RPMI8226 (cell line): ENCODE measurements around the gene CCDC14.
"Not testable (repeated sequence)": the region's sequence is repeated elsewhere in the genome, so short reads cannot be mapped to it uniquely, and the experiment has no call there.

Experiments
- DNase-seq: peaks from one replicate; pipeline ENCODE4 v3.0.0-alpha.2; 2015

Gene CCDC14

DNA sequence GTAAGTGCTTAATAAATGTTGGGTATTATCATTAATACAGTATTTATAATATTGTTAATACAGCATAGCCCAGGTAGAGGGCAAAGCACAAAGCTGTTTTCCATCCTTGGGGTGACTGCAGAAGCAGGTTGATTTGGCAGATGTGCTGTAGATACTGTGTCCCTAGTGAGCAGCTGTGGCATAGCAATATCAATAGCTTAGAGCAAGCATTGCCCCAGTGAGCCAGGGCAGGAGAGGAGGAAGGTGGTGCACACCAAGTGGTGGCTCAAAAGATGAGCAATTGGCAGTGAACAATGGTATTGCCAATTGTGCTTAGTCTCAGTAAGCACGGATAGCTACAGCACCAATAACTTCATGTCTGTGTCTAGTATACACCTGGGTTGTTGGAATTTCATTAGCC is 5.8 kb upstream of the CCDC14 start:
- not testable (repeated sequence) for DNase-seq

DNA sequence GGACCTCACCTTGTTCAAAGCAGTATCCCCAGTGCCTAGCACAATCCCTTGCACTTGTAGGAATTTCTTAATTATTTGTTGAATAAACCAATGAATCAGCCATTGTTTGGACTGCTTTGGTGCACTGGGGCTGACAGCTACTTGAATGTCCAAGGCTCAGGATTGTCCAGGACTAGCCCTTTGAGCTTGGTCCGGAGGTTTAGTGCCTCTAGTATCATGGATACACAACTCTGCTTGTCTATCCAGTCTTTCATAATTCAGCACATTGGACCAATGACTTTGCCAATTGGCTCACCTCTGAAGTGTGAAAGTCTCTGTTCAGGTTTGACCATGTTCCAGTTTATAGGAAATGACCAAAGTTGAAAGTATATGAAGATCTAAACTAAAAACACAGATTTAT is 3.8 kb upstream of the CCDC14 start:
- DNase-seq = not testable (repeated sequence)

DNA sequence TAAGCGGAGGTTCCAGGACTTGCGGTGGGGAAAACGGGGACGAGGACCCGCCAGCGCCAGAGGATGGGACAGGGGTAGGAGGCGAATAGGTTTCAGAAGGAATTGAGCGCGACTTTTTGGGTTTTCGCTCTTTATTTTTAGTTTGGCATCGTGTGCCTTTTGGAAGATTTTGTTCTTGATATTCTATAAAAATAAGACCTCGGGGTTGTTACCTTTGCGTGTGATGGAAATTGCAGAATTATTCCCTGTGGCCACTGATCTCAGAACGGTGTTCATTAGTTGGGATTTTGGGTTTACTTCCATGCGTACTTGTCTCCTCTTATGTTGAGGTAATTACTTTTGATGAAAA is 453 bp upstream of the CCDC14 start:
- no peak for DNase-seq

DNA sequence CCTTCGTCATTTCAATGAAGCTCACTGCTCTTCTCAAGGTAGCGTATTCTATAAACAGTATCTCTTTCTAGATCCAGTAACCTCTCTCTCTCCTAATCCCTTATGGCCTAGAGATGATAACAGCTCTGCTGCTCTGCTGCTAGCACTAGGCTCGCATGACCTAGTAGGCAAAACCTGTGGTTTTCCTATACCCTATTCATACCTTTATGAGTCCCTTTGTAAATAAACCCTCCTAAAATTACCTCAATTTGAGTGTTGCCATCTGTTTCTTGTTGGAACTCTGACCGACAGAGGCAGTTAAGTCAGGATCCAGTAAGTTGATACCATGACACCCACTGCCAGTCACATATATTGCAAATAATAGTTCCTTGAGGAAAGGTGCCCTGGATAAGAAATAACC is 7.3 kb downstream of the CCDC14 start:
- no peak for DNase-seq

DNA sequence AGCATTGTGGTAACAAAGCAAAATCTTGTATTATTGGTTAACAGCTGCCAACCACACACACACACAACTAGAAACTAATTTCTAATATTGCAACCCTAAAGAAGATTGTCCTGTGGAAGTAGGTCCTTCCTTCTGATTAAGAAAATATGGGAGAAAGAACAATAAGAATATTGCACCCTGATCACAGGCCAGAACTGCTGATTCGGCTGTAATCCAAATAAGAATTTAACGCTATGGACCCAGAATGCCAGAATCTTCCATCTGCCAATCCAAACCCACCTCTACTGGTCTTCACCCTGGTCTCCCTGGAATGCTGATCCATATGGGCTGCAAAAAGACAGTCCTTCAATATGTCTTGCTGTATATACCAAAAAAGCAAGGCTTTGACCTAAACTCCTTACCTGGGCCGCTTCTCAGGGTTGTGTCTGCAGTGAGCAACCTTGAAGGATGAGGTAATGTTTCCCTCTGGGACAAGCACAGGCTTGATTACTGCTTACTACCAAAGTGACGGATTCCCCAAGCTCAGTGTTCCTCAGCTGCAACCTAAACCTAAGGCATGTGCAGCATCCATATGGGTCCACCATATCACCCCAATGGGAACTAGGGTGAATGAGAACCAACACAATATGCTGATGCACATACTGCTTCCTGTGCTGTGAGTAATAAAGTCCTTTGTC is 8.0 kb downstream of the CCDC14 start:
- no peak for DNase-seq

DNA sequence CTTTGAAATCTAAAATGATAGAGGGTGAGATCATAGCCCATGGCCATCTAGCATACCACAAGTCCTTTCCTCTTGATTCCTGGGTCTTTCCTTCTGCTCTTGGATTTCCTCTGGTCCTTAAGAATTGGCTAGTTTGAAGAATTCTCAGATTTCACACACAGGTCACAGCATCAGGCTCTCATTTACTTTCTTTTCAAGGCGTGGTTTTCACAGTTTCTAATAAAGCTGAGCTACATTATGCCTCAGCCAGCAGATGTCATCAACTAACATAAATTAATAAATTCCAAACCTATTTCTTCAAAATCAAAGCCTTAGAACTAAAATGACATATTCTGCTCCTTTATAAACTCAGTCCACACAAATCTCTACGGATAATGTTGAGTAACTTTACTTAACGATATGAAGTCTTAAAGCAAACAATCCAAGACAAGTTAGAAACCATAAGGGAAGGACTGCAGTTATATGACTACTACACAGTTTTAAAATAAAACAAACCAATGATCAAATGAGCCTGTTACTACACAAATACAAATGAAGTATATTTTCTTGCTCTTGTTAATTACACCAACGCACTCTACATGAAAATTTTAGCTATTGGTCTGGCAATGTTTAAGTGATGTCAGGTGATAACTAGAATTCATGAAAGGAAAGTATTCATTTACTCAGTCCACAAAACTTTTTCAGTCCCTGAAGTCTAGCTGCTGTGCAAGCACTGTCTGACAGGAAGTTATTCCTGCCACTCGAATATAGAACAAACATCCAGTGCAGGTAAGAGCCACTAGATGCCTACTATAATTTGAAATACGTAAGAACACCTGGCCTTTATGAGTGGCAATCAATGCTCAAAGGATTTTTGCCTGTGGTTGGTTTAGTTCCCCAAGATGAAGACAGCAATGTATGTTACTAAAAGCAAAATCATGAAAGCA is 9.2 kb downstream of the CCDC14 start:
- DNase-seq = no peak

DNA sequence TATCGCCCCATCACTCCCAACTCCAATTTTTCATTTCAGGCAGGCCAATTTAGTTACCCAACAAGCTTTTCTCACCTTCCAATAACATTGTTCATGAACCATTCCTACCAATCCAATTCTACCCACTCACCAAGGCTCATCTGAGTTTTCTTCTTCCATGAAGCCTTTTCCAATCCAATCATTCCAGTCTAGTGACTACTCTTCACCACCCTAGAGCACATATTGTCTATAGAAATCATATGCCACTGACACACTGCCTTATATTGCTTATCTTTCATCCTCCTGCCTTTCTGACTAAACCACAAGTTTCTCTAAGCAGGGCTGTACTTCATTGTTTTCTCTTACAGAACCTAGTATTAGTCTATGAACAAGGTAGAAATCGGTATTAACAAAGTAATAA is 11.4 kb downstream of the CCDC14 start:
- no peak for DNase-seq

DNA sequence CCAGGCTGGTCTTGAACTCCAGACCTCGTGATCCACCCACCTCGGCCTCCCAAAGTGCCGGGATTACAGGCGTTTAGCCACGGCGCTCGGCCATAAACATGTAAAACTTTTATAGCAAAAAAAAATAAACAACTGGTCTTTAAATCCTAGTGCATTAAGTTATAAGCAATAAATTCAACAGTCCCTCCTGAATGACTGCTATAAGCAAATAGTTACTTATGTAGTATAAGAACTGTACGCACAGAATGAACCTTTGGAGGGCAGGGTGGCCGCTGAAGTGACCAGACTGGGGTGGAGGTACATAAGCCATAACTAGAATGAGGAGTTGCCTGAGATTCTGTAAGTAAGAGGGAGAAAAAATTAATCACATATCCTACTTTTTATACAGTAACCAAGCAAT is 12.6 kb downstream of the CCDC14 start:
- no peak for DNase-seq

DNA sequence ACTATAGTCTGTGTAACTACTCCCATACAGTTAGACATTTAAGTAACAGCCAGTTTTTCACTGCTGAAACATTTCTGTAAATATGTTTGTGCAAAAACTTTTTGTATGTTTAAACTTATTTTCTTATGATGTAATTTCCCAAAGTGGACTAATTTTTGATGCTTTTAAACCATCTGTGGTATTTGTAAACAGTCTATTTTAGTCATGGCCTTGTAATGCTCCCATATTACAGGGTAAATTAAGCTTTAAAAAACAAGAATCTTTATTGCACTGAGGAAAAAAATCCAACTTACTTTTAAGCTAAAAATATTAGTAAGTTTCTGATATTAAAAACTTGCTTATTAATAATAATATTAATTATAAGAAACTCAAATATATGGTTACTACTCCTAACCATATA is 13.5 kb downstream of the CCDC14 start:
- DNase-seq = no peak

DNA sequence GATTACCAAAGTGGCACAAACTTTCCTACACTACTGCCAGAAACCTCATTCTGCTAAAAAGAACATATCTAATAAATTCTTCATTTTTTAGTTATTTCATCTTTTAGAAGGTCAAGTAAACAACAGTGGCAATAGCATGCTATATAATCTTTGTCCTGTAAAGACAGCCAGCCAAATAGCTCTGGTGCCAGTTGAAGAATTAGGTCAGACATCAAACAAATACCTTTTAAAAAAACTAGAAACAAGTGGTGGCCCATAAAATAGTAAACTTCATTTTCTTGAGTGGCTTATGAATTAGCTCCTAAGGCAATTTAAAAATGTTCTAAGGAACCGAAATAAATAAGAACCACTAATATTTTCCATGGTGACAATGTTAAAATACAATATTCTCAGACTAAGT is 19.5 kb downstream of the CCDC14 start:
- no peak for DNase-seq

DNA sequence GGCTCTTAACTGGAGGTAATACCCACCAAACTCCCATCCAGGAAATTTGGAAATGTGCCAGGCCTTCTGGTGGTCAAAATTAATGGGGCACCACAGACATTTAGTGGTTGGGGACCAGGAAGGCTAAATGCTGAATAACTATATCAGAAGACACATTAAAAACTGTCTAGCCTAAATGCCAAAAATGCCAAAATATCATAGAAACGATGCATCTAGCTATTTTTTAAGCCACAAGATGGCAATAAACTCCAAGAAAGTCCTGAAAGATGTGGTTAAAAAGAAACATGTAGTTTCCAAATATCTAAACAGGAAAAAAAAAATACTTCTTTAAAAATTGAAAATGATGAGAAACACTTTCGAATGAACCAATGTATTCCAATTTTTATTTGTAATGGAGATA is 19.9 kb downstream of the CCDC14 start:
- no peak for DNase-seq

DNA sequence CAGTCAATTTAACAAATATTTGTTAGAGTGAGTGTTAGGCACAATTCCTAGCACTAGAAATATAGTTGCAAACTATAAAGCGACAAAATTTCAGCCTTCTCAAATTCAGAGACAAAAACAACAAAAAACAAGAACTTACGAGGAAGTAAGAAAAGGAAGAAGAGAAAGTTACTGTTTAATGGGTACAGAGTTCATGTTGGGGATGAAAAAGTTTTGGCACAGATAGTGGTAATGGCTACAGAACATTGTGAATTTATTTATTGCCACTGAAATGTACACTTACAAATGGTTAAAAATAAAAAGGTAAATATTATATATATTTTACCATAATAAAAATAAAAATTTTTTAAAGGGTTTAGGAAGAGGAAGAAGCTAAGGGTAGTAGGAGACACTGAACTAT is 21.3 kb downstream of the CCDC14 start:
- DNase-seq = no peak

DNA sequence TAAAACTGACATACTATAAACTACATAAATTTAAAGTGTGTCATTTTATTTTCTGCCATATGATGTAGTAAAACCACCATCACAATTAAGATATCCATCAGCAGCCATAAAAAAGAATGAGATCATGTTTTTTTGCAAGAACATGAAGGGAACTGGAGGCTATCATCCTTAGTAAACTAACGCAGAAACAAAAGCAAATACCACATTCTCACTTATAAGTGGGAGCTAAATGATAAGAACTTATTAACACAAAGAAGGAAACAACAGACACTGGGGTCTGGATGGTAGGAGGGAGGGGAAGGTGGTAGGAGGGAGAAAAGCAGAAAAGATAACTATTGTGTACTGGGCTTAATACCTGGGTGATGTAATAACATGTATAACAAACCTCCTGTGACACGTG is 24.6 kb downstream of the CCDC14 start:
- DNase-seq = no peak

DNA sequence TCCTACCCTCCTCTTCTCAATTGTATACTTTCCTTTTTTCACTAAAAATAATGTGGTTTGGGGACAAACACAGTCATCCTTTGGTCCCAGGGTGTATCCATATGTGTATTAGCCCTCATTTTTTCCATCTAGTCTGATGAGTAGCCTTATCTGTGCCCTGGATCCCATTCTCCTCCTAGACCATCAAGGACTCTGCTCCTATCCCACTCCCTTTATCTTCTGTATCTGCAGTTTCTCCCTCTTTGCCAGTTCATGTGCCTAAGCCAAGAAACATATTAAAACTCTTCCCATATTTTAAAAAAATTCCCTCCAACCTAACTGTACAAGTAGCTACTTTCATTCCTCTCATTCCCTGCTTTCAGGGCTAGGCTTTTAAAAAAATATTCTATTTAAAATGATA is 25.2 kb downstream of the CCDC14 start:
- no peak for DNase-seq

DNA sequence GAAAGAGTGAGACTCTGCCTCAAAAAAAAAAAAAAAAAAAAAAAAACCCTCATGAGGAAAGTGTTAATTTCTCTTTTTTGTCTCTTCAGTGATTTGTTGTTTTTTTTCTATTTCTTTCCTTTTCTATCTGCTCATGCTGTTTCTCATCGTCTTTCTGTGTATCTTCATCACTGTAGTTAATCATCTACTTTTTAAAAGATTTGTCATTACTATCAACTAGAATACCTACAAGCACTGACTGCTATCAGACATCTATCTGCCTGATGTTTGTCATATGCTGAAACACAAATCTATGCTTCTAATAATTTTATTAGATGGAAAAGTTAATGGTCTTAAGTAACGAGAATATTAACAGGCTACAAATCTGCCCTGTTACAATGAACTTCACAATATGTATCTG is 26.8 kb downstream of the CCDC14 start:
- no peak for DNase-seq

DNA sequence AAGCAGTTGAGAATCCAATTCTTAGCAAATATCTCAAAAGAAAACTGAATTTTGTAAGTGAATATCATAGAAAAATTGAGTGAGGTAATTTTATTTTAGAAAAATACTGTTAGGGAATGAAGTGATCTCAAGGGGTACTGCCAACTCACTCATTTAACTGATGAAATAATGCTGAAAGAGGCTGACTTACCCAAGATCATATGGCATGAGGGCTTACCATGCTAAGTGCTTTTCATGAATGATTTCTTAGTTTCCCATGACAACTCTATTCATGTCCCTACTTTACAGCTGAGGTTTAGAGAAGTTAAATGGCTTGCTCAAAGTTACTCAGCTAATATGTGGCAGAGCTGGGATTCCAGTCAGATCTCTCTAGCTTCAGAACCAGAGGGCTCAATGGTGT is 30.6 kb downstream of the CCDC14 start:
- DNase-seq = no peak

DNA sequence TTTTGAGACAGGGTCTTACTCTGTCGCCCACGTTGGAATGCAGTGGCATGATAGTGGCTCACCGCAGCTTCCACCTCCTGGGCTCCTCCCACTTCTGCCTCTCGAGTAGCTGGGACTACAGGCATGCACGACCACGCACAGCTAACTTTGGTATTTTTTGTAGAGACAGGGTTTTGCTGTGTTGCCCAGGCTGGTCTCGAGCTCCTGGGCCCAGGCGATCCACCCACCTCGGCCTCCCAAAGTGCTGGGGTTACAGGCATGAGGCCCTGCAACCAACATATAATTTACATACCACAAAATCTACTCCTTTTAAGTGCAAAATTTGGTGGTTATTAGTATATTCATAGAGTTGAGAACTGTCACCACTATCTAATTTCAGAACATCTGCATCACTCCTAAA is 31.7 kb downstream of the CCDC14 start:
- DNase-seq = no peak

DNA sequence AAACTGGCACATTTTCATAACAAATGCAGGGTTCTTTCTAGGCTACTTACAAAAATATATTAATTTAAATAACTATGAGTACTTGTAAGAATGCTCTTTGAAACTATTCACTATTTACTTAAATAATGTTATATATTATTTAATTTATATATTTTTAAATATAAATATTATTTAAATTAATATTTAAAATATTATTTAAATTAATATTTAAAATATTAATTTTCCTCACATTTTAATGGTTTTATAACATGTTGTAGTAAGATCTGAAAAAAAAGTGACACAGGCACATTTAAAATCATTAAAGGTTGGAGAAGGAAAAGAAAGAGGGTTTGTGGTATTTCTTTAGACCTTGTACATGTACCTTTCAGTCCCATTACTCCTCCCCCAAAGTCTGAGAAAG is 34.6 kb downstream of the CCDC14 start:
- DNase-seq = no peak

DNA sequence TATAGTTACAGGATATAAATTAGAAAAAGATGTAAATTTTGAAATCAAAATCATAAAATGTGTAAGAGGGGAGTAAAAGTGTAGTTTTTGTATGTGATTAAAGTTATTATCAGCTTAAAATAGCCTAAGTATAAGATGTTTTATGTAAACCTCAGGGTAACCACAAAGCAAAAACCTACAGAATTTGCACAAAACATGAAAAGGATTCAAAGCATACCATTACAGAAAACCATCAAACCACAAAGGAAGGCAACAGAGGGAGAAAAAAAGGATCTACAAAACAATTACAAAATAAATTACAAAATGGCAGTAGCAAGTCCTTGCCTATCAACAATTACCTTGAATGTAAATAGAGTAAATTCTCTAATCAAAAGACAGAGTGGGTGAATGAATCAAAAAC is 40.2 kb downstream of the CCDC14 start:
- DNase-seq = no peak

DNA sequence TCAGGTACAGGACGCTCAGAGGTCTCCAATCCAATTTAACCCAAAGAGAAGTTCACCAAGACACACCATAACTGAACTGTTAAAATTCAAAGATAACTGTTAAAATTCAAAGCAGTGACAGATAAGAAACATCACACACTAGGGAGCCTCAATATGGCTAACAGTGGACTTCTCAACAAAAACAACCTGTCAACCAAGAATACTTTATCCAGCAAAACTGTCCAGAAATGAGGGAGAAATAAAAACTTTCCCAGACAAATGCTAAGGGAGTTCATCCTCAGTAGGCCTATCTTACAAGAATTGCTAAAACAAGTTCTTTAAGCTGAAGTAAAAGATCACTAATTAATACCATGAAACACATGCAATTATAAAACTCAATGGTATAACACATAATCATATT is 40.6 kb downstream of the CCDC14 start:
- DNase-seq = no peak

DNA sequence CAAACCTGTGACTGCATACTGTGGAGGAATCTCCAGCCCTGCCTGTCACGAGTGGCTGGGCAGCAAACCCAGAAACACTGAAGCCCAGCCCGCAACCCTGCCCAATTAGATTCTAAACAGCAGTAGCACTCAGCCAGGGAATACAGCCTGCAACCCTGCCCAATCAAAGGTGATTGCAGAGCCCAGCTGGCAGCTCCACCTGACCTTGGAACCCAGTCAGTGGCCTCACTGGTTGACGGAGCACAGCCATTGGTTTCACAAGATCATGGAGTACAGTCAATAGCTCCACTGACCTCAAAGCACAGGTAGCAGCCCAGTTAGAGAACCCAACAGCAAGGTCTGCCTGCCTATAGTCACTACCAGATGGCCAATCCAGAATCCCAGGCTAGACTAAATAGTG is 41.7 kb downstream of the CCDC14 start:
- DNase-seq = no peak

DNA sequence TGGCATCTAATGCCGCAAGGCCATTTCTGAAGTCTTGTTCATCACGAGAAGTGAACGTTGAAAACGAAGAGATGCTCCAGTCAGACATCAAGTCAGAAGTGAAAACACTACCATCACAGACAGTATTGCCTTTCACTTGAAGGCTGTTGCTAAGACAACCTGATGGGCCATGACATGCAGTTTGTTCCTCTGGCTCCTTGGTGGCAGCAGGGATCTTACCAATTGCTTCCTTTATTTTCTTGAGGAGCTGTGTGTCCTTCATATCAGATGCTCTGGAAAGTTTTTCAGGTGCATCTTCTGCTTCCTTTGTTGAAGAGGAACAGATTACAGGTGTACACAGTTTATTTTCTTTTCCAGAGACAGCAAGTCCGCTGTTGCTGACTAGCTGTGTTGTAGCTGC is 46.2 kb downstream of the CCDC14 start:
- no peak for DNase-seq

DNA sequence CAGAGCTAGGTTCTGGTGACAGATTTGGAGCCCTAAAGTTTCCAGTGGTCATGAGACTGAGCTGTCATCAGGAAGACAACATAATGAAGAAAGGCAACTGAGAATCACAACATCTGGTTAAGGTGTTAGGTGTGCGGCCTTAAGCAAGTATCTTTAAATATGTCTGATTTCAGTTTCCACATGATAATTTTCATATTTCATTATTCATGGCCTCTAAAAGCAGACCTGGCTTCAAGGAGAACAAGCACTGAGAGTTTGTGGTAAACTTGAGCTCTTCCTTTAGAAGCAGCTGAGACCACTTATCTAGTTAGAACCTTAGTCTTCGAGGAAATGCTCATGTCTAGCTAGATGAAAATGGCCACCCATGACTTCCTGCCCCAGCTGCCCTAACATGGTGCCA is 51.2 kb downstream of the CCDC14 start:
- no peak for DNase-seq

DNA sequence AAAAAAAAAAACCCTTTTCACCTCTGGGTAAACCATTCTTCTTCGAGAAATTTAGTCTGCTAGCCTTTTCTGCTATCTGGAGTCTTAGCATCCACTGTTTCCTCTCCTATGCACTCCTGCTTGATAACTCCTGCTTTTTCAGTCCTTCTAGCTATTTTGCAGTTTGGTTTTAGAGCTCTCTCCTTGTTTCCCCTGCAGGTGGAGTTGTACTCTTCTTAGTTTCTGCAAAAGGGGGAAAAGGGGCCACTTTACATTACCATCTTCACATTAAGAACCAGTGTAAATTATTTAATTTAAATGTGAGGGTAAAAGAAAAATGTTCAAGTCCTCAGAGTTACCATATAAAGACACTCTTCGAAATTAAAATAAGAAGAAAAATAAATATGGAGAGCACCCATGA is 53.3 kb downstream of the CCDC14 start:
- no peak for DNase-seq
